ENCODE measurements around the gene ATP6AP2.
"Not testable (repeated sequence)": the region's sequence is repeated elsewhere in the genome, so short reads cannot be mapped to it uniquely, and the experiment has no call there.

Gene ATP6AP2

GRCh38 chrX:40546870-40547269 is 33.9 kb upstream of the ATP6AP2 start:
- Histone ChIP-seq H3K4me3 (ENCODE audit: low read depth, low read length) (no peak overlapping the region), H3K36me3 (ENCODE audit: insufficient read depth, low read length) (no peaks in the 10 kb centered on the region), H3K4me1 (ENCODE audit: control insufficient read depth, insufficient read depth, low read length, unreplicated experiment) (peaks cover 9% of the 10 kb centered on the region), H2AFZ (ENCODE audit: low read length, unreplicated experiment) (no peak overlapping the region), H3K27ac (ENCODE audit: low read depth, low read length) (no peak overlapping the region), H3K79me2 (ENCODE audit: control insufficient read depth, insufficient read depth, low read length, unreplicated experiment) (no peaks in the 10 kb centered on the region), H3K27me3 (ENCODE audit: insufficient read depth, low read length) (no peaks in the 10 kb centered on the region)

- Histone ChIP-seq H3K27ac (ENCODE audit: low read depth, low read length) (no peak overlapping the region), H3K79me2 (ENCODE audit: control insufficient read depth, insufficient read depth, low read length, unreplicated experiment) (no peaks in the 10 kb centered on the region), H3K27me3 (ENCODE audit: insufficient read depth, low read length) (no peaks in the 10 kb centered on the region), H3K4me3 (ENCODE audit: low read depth, low read length) (no peak overlapping the region), H3K36me3 (ENCODE audit: insufficient read depth, low read length) (no peaks in the 10 kb centered on the region), H2AFZ (ENCODE audit: low read length, unreplicated experiment) (no peak overlapping the region), H3K4me1 (ENCODE audit: control insufficient read depth, insufficient read depth, low read length, unreplicated experiment) (peaks cover 3% of the 10 kb centered on the region)
Measured at GRCh38 chrX:40550066-40550465, 30.7 kb upstream of the ATP6AP2 start.

DNA sequence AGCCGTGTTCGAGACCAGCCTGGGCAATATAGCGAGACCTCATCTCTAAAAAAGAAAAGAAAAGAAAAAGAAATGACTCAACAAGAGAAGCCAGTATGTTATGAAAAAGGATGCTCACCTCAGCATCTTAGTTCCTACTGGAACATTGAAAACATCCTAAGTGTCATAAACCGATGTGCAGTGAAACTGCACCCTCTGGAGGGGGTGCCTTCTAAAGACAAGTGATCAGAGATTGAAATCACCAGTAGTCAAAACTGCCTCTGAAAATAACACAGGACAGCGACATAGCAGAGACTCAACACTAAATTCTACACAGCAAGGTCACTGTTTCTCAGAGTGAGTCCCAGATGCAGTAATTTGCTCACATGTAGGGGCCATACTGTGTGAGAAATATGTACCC is 28.0 kb upstream of the ATP6AP2 start:
- H2AFZ ChIP-seq (ENCODE audit: low read length, unreplicated experiment), result no peak overlapping the region
- no peak overlapping the region for H3K27ac ChIP-seq (ENCODE audit: low read depth, low read length)
- H3K27me3 ChIP-seq (ENCODE audit: insufficient read depth, low read length), result no peaks in the 10 kb centered on the region
- H3K79me2 ChIP-seq (ENCODE audit: control insufficient read depth, insufficient read depth, low read length, unreplicated experiment), result no peaks in the 10 kb centered on the region
- H3K36me3 ChIP-seq (ENCODE audit: insufficient read depth, low read length), result no peaks in the 10 kb centered on the region
- no peaks in the 10 kb centered on the region for H3K4me1 ChIP-seq (ENCODE audit: control insufficient read depth, insufficient read depth, low read length, unreplicated experiment)
- H3K4me3 ChIP-seq (ENCODE audit: low read depth, low read length), result no peak overlapping the region

GRCh38 chrX:40558590-40558989 is 22.2 kb upstream of the ATP6AP2 start:
- Histone ChIP-seq H3K27ac (ENCODE audit: low read depth, low read length) (no peak overlapping the region), H3K79me2 (ENCODE audit: control insufficient read depth, insufficient read depth, low read length, unreplicated experiment) (no peaks in the 10 kb centered on the region), H3K36me3 (ENCODE audit: insufficient read depth, low read length) (no peaks in the 10 kb centered on the region), H3K4me1 (ENCODE audit: control insufficient read depth, insufficient read depth, low read length, unreplicated experiment) (no peaks in the 10 kb centered on the region), H3K27me3 (ENCODE audit: insufficient read depth, low read length) (no peaks in the 10 kb centered on the region), H2AFZ (ENCODE audit: low read length, unreplicated experiment) (no peak overlapping the region), H3K4me3 (ENCODE audit: low read depth, low read length) (no peak overlapping the region)

DNA sequence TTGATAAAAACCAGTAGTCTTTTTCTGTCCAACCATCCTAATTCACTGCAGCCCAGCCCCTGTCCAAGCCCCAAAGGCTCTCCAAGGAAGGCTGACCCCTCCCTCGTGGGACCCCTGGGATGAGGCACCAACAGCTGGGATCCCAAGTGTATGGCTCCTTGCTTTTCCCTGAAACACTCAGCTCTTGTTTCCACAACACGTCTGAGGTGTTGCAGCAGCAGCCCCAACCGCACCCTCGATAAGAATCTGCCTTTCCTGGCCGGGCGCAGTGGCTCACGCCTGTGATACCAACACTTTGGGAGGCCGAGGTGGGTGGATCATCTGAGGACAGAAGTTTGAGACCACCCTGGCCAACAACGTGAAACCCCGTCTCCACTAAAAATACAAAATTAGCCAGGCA is 17.0 kb upstream of the ATP6AP2 start:
- Histone ChIP-seq H3K4me3 (ENCODE audit: low read depth, low read length) (no peak overlapping the region), H2AFZ (ENCODE audit: low read length, unreplicated experiment) (no peak overlapping the region), H3K27me3 (ENCODE audit: insufficient read depth, low read length) (0 out of 2 replicates have a peak, but pooled peaks cover 6% of the 10 kb centered on the region), H3K4me1 (ENCODE audit: control insufficient read depth, insufficient read depth, low read length, unreplicated experiment) (no peaks in the 10 kb centered on the region), H3K36me3 (ENCODE audit: insufficient read depth, low read length) (no peaks in the 10 kb centered on the region), H3K79me2 (ENCODE audit: control insufficient read depth, insufficient read depth, low read length, unreplicated experiment) (no peaks in the 10 kb centered on the region), H3K27ac (ENCODE audit: low read depth, low read length) (no peak overlapping the region)

DNA sequence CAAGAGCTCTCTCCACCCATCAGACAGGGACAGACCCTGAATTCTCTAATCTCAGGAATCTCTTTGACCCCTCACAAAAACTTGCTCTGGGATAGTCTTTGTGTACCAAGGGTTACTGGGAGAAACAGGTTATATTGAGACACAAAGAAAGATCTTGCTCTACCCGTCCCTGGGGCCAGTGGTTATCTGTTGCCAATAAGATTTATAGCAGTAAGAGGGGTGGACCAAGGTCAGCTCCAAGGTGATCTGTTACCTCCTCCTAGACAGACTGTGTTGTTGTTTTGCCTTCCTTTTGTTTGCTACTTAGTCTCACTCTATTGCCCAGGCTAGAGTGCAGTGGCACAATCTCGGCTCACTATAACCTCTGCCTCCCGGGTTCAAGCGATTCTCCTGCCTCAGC is 16.3 kb upstream of the ATP6AP2 start:
- no peaks in the 10 kb centered on the region for H3K36me3 ChIP-seq (ENCODE audit: insufficient read depth, low read length)
- no peaks in the 10 kb centered on the region for H3K79me2 ChIP-seq (ENCODE audit: control insufficient read depth, insufficient read depth, low read length, unreplicated experiment)
- H3K4me3 ChIP-seq (ENCODE audit: low read depth, low read length), result no peak overlapping the region
- H3K27ac ChIP-seq (ENCODE audit: low read depth, low read length), result no peak overlapping the region
- no peak overlapping the region for H2AFZ ChIP-seq (ENCODE audit: low read length, unreplicated experiment)
- H3K27me3 ChIP-seq (ENCODE audit: insufficient read depth, low read length), result 0 out of 2 replicates have a peak, but pooled peaks cover 6% of the 10 kb centered on the region
- H3K4me1 ChIP-seq (ENCODE audit: control insufficient read depth, insufficient read depth, low read length, unreplicated experiment), result no peaks in the 10 kb centered on the region

- 0 out of 2 replicates have a peak, but pooled peaks cover 6% of the 10 kb centered on the region for H3K27me3 ChIP-seq (ENCODE audit: insufficient read depth, low read length)
Measured at GRCh38 chrX:40570346-40571093, 10.2 kb upstream of the ATP6AP2 start.

DNA sequence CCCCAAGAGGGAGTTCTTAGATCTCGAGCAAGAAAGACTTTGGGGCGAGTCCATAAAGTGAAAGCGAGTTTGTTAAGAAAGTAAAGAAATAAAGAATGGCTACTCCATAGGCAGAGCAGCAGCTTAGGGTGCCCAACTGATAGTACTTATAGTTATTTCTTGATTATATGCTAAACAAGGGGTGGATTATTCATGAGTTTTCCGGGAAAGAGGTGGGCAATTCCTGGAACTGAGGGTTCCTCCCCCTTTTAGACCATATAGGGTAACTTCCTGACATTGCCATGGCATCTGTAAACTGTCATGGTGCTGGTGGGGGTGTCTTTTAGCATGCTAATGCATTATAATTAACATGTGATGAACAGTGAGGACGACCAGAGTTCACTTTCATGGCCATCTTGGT is 9.6 kb upstream of the ATP6AP2 start:
- not testable (repeated sequence) for H2AFZ ChIP-seq (ENCODE audit: low read length, unreplicated experiment); H3K27ac ChIP-seq (ENCODE audit: low read depth, low read length); H3K4me3 ChIP-seq (ENCODE audit: low read depth, low read length); H3K79me2 ChIP-seq (ENCODE audit: control insufficient read depth, insufficient read depth, low read length, unreplicated experiment); H3K4me1 ChIP-seq (ENCODE audit: control insufficient read depth, insufficient read depth, low read length, unreplicated experiment); H3K36me3 ChIP-seq (ENCODE audit: insufficient read depth, low read length); H3K27me3 ChIP-seq (ENCODE audit: insufficient read depth, low read length)

More at GRCh38 chrX:40570346-40571093, 10.2 kb upstream of the ATP6AP2 start:
- Histone ChIP-seq H3K4me1 (ENCODE audit: control insufficient read depth, insufficient read depth, low read length, unreplicated experiment) (no peaks in the 10 kb centered on the region), H2AFZ (ENCODE audit: low read length, unreplicated experiment) (no peak overlapping the region), H3K36me3 (ENCODE audit: insufficient read depth, low read length) (no peaks in the 10 kb centered on the region), H3K4me3 (ENCODE audit: low read depth, low read length) (no peak overlapping the region), H3K27ac (ENCODE audit: low read depth, low read length) (no peak overlapping the region), H3K79me2 (ENCODE audit: control insufficient read depth, insufficient read depth, low read length, unreplicated experiment) (no peaks in the 10 kb centered on the region)

GRCh38 chrX:40571600-40571999 is 9.2 kb upstream of the ATP6AP2 start:
- H3K27ac ChIP-seq (ENCODE audit: low read depth, low read length), result no peak overlapping the region
- no peaks in the 10 kb centered on the region for H3K79me2 ChIP-seq (ENCODE audit: control insufficient read depth, insufficient read depth, low read length, unreplicated experiment)
- H2AFZ ChIP-seq (ENCODE audit: low read length, unreplicated experiment), result no peak overlapping the region
- no peaks in the 10 kb centered on the region for H3K4me1 ChIP-seq (ENCODE audit: control insufficient read depth, insufficient read depth, low read length, unreplicated experiment)
- H3K4me3 ChIP-seq (ENCODE audit: low read depth, low read length), result no peak overlapping the region
- no peaks in the 10 kb centered on the region for H3K36me3 ChIP-seq (ENCODE audit: insufficient read depth, low read length)
- 0 out of 2 replicates have a peak, but pooled peaks cover 6% of the 10 kb centered on the region for H3K27me3 ChIP-seq (ENCODE audit: insufficient read depth, low read length)

- Histone ChIP-seq H3K79me2 (ENCODE audit: control insufficient read depth, insufficient read depth, low read length, unreplicated experiment) (no peaks in the 10 kb centered on the region), H2AFZ (ENCODE audit: low read length, unreplicated experiment) (no peak overlapping the region), H3K4me1 (ENCODE audit: control insufficient read depth, insufficient read depth, low read length, unreplicated experiment) (no peaks in the 10 kb centered on the region), H3K4me3 (ENCODE audit: low read depth, low read length) (no peak overlapping the region), H3K27ac (ENCODE audit: low read depth, low read length) (no peak overlapping the region), H3K36me3 (ENCODE audit: insufficient read depth, low read length) (no peaks in the 10 kb centered on the region), H3K27me3 (ENCODE audit: insufficient read depth, low read length) (no peaks in the 10 kb centered on the region)
Measured at GRCh38 chrX:40573763-40574162, 7.0 kb upstream of the ATP6AP2 start.

DNA sequence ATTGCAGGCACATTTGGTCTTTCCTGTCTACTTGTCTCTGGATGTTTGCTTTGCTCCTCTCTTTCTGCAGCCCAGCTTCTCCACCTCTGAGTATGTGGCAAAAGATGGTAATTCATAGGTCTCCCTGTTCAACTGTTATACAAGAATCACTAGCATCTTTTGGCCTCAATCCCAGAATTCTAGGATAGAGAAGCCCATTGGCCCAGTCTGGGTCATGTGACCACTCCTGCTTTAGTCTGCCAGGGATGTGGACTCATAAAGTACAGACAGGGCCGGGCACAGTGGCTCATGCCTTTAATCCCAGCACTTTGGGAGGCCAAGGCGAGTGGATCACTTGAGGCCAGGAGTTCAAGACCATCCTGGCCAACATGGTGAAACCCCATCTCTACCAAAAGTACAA is 5.4 kb upstream of the ATP6AP2 start:
- not testable (repeated sequence) for H3K4me1 ChIP-seq (ENCODE audit: control insufficient read depth, insufficient read depth, low read length, unreplicated experiment); H3K4me3 ChIP-seq (ENCODE audit: low read depth, low read length); H3K79me2 ChIP-seq (ENCODE audit: control insufficient read depth, insufficient read depth, low read length, unreplicated experiment); H3K36me3 ChIP-seq (ENCODE audit: insufficient read depth, low read length); H3K27me3 ChIP-seq (ENCODE audit: insufficient read depth, low read length); H2AFZ ChIP-seq (ENCODE audit: low read length, unreplicated experiment); H3K27ac ChIP-seq (ENCODE audit: low read depth, low read length)

Data from ACC112 (cell line).